ENCODE data around the gene MAEA.

Gene MAEA

DNA sequence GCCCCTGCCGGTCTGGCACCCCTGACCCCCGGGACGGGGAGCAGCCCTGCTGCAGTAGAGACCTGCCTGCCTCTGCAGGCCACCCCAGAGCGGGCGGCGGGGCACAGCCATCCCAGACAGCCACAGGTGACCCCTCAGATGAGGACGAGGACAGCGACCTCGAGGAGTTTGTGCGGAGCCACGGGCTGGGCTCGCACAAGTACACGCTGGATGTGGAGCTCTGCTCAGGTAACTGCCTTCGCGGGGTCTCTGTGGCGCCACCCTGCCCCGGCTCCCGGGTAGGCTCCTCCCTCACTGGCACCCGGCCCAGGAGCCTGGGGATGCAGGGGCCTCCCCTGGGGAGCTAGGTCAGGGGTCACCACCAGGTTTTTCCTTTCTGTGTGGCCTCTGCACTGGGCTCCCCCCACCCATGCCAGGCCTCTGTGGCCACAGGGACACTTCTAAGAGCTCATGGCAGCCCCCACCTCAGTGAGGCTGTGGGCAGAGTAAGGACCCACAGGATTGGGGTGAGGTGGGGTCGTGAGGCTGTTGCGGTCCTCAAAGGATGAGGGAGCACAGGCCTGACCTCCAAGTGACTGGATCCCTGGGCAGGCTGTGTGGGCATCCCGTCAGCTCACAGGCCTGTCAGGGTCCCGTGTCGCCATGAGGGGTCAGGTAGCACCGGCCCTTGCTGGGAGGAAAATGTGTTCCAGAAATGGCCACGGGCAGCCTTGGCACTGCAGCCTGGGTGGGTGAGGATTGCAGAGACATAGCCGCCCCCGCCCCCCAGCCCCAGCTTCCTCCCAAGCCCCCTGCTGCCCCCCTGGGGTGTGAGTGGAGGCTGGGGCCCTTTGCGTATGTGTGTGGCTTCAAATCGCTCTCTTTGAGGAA lies 63.7 kb downstream of the MAEA start:
- no peak for DNase-seq (ENCODE audit: low read depth)

DNA sequence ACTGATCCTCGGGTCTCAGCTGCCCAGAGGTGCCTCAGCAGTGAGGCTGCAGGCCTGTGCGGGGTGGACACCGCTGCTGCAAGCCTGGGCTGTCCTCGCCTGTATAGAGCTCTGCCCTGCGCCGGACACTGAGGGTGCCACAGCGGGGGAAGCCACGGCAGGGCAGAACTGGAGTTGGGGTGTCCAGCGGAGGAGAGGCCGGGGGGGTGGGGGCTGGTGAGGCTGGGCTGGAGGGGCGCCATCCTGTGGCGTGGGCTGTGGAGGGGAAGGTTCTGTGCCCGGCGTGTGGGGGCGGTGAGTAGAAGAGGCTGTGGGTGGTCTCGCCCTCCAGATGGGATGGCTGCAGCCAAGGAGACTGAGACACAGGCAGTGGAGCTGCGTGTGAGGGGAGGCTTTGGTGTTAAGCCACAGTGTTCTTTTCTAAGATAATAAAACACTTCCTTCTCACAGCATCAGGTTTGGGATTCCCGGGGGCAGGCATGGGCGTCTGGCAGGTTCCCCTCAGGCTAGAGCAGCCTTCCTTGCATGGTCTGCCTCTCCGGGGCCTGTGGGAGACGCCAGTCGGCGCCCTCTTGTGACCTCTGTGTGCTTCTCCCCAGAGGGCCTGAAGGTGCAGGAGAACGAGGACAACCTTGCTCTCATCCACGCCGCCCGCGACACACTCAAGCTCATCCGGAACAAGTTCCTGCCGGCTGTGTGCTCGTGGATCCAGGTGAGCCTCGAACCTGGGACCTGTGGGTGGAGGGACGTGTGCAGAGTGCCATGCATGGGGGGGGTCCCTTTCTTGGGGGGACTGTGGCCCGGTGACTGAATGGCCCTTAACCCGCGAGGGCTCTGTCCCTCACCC lies 64.7 kb downstream of the MAEA start:
- DNase-seq (ENCODE audit: low read depth) = no peak

DNA sequence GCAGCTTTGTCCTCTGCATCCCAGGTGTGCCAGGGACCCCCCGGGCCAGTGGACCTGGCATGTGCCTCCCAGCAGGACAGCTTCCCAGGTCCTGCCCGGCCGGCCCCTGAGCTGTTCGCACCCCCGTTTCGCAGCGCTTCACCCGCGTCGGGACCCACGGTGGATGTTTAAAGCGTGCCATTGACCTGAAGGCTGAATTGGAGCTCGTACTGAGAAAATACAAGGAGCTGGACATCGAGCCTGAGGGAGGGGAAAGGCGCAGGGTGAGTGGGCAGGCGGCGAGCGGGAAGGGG lies 65.2 kb downstream of the MAEA start:
- no peak for DNase-seq (ENCODE audit: low read depth)

DNA sequence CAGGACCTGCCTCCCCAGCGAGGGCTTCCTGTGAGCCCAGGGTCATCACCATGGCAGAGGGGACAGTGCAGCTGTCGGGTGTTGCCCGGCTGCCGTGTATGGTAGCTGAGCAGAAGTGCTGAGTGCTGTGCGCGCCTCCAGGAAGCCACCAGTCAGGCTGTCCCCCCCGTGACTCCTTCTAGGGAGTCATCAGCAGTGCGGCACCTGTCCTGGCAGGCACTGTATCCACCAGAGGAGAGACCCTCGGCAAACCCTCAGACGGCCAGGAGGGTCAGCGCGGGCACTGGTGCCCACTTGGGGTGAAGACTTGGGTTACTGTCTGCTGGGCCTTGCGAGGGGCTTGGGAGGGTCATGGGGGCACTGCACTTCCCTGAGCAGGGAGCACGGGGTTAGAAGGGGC lies 65.7 kb downstream of the MAEA start:
- no peak for DNase-seq (ENCODE audit: low read depth)

DNA sequence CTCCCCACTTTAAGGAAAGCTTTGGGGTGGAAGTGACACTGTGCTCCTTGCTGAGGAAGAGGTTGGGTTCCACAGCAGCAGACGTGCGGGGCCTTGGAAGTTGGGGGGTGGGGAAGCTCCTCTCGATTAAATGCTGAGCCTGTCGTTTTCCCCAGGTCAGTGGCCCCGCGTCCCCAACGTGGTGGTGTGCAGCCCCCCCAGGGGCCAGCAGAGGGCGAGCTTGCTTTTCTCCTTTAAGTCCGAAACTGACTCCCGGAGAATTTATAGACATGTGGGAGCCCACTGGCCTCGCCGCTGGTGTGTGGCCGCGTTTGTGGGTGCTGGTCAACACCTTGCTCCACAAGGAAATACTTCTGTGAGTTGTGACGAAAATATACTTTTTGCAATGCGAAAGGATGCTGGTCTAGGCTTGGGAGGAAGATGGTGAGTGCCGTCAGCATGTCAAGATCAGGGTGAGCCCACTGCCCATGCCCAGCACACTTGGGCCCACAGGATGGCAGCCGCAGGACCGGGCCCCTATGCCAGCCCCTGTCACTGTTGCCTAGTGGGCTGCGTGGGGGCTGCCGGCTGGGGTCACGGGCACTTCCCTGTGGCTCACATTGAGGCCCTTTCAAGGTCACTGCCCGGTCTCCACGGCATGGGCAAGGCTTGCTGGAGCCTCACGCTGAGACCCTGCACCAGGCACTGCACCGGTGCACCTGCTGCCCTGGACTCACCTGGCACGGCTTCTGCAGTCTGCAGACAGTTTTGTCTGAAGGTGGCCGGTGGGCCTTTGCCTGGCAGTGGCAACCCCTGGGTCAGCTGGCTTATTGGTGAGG lies 66.7 kb downstream of the MAEA start:
- no peak for DNase-seq (ENCODE audit: low read depth)

DNA sequence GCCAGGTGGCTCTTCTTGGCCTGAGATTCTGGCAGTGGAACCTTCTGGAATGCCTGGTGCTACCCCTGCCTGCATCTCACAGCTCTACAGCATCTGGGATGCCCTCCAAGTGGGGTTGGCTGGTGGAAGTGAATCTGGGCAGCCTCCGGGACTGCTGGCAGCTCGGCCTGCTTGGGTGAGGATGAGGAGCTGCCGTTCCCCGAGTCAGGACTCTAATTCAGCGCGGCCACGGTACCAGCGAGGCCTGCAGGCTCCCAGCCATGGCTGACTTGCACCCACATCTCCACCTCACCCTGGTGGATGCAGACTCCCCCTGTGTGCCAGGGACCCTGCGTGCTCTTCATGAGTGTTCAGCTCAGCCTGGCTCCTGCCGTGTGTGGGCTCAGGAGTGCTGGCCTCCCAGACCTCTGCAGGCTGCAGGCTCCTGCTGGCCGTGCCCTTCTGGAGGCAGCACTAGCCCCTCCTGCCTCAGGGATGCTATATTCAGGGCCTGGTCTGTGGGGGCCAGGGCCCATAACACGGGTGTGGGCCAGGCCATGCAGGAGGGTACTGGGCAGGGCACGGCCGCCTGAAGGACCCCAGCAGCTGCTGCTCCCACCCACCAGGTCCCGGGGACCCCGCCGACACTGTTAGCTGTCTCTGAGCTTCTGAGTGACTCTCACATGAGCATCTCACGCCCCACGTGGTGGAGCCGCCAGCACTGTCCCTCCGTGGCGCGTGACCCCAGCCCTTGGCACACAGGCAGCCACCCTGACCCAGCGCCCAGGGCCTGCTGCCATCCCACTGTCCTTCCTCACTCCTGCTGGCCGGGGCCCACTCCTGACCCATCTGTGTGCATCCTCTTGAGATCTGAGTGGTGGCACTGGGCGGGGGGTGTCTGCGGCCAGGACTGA lies 67.9 kb downstream of the MAEA start:
- DNase-seq (ENCODE audit: low read depth) = no peak

DNA sequence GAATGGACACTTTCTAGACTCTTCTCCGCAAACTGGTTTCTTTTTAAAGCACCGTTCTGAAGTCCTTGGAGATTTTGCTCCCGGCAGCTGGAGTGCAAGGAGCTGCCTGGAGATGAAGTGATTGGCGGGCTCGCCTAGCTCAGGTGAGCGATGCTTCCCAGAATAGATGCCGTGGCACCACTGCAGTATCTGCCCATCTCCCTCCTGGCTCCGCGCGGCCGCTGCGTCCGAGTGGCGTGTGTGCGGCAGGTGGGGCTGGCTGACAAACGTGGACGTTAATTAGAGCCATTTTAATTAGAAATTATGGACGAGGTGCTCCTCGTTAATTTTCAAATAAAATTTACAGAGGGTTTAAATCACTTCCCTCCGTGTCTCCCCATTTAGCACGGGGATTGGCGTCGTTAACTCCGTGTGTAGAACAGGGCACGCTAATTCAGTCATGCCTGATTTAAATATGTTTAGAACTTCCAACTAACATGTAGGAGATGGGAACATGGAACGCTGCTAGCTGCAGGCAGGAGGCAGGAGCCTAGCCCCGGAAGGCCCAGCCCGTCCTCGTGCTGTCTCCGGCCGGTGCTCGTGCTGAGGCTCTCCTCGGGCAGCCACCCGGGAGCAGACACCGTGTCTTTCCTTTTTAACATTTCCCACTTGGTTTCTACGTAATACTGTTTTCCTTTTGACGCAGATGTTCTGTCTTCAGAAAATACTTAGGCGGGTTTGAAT lies 68.9 kb downstream of the MAEA start:
- DNase-seq (ENCODE audit: low read depth) = no peak

DNA sequence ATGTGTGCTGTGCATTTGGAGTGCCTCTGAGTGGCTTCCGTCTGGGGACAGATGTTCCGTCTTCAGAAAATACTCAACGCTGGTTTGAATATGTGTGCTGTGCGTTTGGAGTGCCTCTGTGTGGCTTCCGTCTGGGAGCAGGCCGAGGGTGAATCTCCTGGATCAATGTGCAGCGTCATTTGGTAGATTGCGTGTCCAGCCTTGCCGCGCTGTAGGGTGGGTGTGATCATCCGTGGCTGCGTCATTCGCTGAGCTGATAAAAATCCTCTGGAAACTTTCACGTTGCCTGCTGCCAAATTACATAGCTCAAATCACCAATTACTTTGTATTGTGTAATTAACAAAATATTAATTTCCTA lies 69.4 kb downstream of the MAEA start:
- DNase-seq (ENCODE audit: low read depth) = no peak

DNA sequence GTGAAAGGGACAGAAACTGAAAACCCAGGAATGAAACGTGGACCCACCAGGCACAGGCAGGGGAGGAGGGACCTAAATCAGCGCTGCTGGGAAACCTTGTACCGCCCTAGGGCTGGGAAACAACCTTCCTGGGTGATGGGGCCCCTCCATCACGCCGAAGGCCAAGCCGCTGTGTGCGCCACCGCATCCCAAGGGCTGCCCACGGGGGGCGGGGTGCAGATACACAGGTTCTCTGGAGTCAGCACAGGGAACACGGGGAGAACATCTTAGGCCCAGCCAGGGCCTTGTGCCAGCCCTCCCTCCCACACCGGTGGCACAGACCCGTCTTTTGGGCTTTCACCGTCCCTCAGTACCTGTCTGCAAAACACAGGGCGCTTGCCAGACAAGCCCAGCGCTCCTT lies 70.3 kb downstream of the MAEA start:
- no peak for DNase-seq (ENCODE audit: low read depth)

DNA sequence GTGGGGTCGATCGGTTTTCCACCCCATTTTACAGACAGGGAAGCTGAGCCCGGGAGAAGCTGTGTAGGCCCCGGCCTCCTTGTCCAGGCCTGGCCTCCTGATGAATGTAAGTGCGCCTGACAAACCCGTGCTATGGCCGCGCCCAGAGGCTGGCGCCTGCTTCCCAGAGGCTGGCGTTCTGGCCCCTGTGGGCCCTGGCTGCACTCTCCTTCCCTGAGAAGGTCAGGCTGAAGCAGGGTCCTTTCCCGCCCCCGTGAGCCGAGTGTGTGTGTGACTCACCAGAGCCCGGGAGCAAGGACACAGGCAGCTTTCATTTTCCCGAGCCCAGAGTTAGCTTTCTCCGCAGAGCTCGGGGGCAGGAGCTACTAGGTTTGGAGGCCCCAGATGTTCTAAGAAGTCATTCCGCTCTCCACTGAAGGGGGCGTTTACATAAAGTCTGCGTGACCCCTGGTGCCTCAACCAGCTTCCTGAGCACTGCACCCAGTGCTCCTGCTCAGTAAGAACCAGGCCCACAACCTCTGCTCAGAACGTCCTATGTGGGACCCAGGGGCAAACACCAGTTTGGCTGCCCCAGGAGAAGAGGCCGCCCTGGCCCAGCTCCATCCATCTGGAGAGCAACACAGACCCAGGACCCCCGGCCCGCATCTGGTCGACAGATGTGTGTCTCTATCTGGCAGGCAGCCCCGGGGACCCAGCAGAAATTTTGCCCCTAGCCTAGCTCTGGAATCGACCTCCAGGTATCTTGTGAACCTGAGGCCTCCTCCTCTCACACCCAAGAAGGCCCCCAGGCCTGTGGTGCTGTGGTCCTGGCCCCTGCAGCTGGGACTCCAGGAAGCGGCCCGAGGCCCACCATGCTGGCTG lies 71.0 kb downstream of the MAEA start:
- DNase-seq (ENCODE audit: low read depth) = no peak

DNA sequence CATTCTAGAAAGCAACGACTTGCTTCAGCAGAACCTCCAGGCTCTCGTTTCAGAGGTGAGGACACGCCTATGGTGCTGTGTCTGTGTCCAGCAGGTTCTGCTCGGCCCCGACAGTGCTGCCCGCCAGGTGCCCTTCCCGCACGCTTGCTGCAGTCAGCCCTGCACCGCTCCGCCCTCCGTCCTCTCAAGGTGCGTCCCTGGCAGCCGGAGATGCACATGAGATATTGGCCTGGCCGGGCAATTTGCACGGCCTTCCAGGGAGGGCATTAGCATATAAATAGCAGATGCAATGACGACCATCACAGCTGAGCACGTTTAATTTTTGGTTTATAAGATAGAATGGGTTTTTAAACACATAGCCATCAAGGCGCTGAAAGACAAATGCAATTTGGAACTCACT lies 71.7 kb downstream of the MAEA start:
- no peak for DNase-seq (ENCODE audit: low read depth)

DNA sequence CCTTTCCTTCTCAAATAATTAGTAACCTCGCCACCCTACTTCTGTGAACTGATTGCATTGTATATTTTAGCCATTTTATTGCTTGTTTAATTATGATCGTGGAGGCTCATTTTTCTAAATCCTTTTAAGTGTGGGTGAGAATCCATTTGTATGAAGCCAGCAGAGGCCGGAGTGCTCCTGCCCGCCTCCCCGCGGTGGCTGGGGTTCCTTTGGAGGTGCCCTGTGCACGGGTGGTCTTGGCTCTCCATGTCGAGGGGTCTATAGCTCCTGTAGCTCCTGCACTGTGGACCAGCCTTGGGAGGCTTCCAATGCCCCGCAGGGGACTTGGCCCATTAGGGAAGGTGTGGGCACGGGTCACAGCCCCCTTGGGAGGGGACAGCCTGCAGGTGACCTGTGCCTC lies 72.4 kb downstream of the MAEA start:
- no peak for DNase-seq (ENCODE audit: low read depth)

DNA sequence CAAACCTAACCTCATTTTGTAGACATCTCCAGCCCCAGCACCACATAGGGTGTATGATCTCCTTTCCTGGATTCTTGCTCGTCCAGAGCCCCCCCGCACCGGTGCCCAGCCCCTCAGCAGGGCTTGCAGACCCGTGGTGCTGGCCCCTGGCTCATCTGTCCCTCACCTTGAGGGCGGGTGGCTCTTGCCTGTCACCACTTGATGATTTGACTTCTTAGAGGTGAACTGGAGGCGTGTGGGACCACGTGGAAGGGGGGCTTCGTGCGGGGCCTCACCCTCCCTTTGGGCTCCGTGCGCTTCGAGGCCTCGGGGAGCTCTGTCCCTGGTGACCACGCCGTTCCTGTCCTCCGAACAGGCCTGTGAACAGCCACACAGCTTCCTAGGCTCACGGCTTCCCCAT lies 72.8 kb downstream of the MAEA start:
- no peak for DNase-seq (ENCODE audit: low read depth)

DNA sequence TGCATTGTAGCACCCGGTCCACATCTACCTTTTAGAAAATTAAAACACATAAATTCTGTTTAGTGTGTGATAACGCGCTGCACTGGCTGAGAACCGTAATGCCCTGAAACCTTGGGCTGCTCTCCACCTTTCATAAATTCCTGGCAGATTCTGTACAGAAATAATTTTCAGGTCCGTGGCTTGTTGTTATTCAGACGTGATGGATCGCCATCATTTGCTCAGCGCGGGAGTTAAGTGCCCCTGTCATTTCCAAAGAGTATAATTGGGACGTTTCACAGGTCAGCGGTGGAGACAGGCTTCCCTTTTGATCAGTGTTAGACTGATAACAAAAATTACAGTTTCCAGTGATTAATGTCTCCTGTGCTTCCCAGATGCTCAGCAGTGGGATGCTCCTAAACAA lies 73.8 kb downstream of the MAEA start:
- no peak for DNase-seq (ENCODE audit: low read depth)

DNA sequence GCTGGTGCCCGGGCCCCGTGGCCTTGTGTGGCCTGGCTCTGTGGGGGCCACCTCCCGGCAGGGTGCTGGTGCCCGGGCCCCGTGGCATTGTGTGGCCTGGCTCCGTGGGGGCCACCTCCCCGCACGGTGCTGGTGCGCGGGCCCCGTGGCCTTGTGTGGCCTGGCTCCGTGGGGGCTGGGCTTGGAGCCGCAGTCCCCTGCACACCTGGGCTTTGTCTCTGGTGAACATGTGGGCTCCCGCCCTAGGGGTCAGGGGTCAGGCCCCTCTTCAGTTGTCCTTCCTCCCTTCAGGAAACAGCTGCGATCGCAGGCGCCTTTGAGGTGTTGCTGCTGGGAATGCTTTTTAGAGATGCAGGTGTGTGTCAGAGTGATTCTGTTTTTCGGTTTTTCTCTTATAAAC lies 74.5 kb downstream of the MAEA start:
- DNase-seq (ENCODE audit: low read depth) = no peak

DNA sequence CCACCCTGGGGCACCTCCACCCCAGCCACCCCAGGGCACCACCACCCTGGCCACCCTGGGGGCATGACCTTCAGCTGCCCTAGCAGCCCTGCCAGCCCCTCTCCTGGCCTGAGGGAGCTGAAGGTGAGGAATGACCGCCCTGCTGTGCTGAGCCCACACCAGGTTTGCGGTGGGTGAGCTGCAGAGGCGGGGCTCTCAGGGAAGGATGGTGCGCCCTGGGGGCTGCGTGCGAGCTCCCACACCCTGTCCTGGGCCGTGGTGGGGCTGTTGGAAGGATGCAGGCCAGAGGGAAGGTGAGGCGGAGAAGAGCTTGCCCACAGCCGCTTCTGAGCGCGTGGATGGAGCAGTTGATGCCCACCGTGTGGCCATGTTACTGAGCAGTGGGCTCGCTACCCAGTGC lies 75.1 kb downstream of the MAEA start:
- DNase-seq (ENCODE audit: low read depth) = no peak

DNA sequence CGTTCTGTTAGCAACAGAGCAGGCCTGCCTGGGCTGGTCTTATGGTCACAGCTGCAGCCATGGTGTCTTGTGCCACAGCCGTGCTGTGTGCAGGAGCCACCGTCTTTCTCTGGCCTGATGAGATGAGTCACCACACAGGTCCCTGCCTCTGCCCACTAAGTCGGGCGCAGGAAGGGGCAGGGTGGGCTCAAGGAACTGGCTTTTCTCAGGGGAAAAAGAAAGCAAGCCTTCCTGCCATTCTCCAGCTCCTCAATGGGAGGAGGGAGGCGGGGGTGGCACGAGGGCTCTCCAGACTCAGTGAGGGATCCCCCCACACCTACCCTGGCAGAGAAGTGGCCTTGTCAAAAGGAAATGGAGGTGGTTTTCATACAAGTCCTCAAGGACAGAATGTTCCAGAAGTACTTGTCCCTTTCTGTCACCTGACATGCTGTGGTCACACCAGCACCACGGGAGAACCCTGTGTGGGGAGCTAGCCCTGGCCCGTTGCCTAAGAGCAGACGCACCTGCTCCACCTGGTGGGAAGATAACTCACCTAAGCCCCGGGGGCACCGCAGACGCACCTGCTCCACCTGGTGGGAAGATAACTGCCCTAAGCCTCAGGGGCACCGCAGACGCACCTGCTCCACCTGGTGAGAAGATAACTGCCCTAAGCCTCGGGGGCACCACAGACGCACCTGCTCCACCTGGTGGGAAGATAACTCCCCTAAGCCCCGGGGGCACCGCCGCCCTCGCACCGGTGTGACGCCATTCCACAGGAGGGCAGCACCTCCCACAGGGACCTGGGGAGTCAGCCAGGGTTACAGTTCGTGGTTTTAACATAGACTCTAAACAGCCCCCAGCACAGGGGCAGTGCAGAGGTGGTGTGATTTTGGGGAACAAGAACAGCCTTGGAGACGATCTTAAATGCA lies 75.8 kb downstream of the MAEA start:
- no peak for DNase-seq (ENCODE audit: low read depth)

DNA sequence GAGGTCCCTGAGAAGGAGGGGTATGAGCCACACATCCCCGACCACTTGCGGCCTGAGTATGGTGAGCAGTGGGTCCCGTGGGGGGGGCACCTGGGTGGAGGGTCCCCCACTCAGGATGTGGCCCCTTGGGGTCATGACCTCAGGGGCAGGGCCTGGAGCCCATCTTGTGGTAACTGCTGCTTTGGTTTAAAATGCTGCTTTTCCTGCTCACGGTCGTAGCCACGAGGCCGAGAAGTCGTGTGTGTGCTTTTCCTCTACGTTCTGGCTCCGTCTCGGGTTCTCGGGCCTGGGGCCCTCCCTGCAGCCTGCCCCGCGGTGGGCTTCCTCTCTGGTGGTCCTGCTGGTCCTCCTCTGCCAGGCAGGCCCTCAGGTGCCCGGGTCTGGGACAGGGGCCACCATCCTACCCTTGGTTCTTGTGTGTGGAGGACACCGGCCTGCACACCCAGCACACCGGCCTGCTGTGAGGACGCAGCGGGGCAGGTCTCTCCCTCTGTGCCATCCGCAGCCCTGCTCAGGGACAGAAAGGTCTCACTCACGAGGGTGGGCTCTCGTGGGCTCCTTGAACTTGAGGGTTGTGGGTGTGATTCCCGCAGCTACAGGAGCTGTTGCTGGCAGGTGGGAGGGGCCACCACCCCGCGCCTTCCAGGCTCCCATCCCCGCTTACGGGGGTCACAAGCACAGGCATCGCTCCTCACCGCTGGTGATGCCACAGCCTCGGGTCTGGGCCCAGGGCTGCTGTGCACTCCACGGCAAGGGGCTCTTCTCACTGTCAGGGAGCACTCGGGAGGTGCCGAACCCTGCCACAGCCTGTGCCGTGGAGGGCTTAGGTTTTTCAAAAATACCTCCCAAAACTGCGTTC lies 76.9 kb downstream of the MAEA start:
- no peak for DNase-seq (ENCODE audit: low read depth)

All from stimulated activated CD8-positive, alpha-beta memory T cell treated with anti-CD3 and anti-CD28 coated beads, Interleukin-12 subunit alpha, Interleukin-12 subunit beta, amount 100 ng/mL, for 4 hours (primary cell).